NCI-H524 (cell line): ENCODE results near the gene CLDN10.
A peak's percentile ranks its signal among the peaks of the same experiment; 100 is the strongest.
"Not testable (repeated sequence)": the region's sequence is repeated elsewhere in the genome, so short reads cannot be mapped to it uniquely, and the experiment has no call there.

Experiments used
- DNase-seq, 2 experiments: peaks; one replicate each; lab custom pipeline; 2025; lab: John Stamatoyannopoulos, UW

CLDN10 gene

DNA sequence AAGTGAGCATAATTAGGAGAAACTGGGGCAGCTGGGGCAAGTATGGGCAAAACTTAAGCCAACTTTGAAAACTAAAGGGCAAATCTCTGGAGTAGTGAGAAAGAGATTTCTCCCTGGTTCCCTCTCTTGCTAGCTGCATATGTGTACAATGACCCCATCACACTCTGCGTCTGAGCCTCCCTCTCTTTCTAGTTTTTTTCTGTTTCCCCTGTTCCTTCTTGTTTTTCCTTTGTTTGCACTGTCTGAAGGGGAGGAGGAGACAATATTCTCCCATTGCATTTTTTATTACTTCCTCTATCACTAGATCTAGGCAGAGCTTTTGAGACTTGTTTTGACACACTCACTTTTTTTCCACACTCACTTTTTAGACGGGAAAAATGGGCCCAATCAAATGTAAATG is 11.2 kb upstream of the CLDN10 start:
- DNase-seq: no peak

DNA sequence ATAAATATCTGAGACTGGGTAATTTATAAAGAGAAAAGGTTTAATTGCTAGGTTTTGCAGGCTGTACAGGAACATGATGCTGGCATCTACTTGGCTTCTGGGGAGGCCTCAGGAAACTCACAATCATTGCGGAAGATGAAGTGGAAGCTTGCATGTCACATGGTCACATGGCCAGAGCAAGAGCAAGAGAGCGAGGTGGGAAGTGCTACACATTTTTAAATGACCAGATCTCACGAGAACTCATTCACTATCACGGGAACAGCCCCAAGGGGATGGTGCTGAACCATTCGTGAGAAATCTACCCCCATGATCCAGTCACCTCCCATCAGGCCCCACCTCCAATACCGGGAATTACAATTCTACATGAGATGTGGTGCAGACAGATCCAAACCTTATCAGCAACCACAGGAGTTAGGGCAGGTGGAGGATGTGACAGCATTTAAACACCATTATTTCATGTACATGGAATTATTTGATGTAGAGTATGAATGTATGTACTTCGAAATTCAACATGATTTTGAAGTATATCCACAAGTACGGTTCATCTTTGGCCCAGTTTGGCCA is 10.5 kb upstream of the CLDN10 start:
- no peak for DNase-seq

DNA sequence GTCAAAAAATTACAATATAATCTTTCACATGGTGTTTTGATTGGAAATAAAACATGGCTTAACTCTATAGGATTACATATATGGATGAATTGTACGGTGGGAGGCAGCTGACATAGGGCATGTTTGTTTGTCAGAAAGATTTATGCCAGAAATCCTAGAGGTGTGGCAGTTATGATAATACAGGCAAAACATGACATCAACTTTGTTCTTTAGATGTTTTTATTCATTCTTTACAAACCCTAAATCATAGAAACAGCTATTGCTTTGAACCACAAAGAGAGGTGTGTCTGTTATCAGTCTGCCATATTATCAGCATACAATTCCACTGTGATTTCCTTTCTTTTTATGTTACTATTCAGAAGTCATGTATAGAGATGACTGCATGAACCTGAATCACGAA is 8.2 kb upstream of the CLDN10 start:
- no peak for DNase-seq

DNA sequence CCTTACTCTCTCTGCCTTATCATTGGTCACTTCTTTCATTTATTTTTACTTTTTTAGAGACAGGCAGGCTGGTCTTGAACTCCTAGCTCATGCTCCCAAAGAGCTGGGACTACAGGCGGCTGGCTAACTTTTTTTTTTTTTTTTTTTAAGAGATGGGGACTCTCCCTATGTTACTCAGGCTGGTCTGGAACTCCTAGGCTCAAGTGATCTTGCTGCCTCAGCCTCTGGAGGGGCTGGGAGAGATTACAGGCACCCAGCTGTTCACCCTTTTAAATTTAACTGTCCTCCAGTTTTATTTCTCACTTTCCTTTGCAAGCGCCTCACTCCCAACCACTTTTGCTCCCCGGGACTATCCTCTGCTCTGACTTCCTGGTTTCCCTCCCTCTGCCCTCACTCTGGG is 5.6 kb upstream of the CLDN10 start:
- DNase-seq: peak in 1 of 2 experiments; percentile 26

DNA sequence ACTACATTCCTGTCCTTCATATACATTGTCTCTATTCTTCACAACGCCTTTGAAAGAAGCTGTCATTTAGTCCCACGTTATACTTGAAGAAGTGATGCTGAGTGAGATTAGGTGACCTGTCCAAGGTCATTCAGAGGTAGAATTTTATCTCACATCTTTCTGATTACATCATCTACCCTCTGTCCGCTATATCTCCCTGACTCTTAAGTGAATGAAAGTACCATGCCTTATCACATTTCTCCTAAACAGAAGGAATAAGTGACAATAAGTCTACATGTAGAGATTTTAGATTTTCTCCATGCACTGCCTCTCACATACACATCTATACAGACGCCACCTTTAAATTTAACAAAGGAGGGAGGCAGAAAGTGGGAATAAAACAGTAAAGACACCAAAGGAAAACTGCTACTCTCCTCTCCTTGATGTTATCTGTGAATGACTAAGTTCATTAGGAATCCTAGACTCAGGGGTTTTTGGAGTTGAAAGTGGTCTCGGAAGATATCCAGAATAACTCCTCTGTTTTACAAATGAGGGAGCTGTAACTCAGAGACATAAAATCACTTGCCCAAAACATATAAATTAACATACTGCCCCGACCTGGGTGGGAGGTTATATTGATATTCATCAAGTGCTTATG is 4.9 kb upstream of the CLDN10 start:
- DNase-seq: no peak

DNA sequence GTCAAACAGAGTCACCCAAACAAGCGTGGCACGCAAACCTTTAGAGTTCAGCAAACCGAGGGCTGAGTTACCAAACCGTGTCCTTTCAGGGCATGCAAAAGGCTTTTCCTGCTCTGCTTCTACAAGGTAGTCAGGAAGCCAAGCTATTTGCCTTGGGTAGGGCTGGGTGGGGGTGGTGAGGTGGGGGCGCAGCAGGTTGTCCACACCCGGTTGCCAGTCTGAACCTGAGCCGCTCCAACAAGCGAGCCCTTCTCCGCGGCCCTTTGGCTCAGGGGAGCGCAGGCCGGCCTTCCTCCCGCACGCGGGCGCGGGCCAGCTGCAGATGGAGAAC is 347 bp upstream of the CLDN10 start:
- DNase-seq: no peak

DNA sequence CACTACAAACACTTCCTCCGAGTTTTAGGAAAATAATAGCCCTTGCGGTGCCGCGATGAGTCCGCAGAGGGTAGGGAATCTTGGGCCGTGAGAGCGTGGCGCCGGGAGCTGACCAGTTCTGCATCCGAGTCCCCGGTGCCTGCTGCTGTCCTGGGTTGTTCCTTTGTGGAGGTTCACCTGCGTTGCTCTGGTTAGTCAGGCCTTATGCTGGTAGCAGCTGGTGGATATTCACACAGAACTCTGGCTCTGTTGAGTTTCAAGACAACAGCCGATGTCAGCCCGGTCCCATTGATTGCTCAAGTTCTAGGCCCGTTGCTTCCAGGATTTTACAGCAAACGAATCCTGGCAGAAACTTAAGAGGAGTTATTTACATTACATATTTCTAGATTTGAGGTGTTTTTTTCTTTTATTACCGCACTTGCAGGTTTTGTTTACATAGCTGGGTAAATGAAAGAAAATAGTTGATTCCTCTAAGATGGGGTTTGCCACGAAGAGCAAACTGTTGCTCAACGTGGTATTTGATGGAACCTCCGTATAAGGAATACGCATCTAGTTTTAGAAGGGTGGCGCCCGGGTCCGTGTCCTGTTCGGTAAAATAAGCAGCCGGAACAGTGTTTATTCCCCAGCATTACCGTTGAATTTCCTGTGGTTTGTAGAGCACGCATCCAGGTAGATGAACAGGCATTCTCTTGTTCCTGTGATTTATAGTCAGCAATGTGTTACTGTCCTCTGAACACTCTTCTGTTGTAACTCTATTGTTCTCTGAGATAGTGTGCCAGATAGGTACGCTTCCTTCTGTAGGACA is 1.3 kb downstream of the CLDN10 start:
- DNase-seq: no peak

DNA sequence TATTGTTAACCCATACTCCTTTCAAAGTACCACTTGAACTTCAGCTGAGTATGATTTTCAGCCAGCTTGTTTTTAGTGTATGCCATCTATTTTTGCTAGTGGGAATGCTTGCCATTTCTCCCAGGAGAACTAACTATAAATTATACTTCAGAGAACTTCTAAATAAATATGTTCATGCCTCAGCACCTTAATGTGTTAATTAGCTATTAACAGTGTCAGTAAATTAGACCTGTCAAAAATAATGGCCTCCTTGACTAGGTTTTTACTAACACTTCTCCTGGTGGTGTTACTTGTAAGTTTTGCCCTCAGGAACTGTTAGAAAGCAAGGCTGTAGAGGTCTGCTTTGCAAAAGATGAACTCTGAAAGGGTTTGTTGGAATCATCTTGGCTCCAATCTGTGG is 4.5 kb downstream of the CLDN10 start:
- no peak for DNase-seq

DNA sequence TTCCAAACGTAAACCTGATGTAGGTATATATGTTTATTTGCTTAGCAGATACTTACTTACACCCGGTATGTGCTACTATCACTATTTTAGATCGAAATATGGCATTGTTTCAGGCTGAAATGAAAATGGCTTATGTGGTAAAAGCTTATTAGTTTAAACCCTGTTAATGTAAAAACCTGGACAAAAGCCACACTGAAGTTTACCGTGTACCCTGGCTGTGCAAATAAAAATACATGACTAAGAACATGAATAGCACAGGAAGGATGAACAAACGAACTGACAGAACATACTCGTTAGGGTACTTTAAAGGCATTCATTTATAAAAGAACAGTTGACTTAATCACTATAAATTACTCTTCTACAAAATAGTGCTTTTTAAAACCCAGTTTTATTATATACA is 6.6 kb downstream of the CLDN10 start:
- DNase-seq: no peak

DNA sequence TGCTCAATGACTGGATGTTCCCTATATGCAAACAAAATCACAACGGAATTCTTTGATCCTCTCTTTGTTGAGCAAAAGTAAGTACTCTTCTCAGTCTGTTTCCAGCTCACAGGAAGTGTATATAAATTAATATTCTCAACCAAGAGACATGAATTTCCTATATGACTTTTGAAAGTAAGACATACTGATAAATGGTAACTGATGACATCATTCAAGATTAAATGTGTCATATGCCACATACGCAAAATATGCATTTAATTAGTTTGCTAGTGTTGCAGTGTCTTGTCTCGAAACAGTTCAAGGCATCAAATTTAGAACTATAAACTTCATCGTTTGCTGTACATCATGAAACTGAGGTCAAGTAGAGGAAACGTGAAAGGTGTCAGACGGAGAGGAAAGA is 7.9 kb downstream of the CLDN10 start:
- DNase-seq: no peak

DNA sequence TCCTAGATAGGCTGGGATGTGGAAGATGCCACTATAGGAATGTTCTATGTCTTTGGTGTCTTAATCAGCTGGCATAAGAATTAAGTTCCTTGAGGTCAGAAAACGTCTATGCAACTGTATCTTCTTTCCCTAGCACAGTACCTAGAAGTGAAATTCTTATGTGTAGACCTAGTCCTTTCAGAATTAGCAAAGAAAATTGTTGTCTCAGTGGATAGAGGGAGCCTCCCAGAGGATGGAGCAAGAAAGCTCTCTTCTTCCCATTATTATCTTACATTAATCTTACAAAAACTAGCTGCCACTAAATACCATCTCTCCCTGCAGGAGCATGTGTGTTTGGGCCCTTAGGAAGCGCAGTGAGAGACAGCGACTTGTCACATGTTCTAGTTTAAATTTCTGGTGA is 11.6 kb downstream of the CLDN10 start:
- no peak for DNase-seq

DNA sequence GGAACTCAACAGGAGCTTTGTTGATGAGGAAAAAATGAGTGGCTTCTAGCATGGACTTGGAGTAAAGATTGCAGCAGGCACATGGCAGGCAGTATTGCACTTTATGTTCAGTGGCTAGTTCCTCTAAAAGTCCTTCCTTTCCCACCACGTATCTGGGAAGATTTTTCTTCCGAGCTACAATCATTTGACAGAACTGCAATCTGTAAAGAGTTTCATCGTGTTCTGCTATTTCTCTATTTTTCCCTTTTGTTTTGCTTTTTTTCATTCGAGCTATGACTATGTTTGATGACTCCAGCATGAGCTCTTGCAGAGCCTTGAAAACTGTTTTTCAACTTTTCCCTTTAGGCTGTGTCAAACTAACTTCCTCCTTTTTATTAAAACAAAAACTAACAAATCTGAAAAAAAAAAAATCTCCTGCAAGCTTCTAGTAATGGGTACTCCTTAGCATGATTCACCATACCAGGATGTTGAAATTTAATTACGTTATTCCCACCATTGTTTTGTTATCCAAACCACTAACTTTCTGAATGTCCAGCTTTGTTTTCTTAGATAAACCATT is 12.3 kb downstream of the CLDN10 start:
- DNase-seq: no peak

DNA sequence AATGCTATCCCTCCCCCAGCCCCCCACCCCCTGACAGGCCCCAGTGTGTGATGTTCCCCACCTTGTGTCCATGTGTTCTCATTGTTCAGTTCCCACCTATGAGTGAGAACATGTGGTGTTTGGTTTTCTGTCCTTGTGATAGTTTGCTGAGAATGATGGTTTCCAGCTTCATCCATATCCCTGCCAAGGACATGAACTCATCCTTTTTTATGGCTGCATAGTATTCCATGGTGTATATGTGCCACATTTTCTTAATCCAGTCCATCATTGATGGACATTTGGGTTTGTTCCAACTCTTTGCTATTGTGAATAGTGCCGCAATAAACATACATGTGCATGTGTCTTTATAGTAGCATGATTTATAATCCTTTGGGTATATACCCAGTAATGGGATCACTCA is 13.2 kb downstream of the CLDN10 start:
- DNase-seq: not testable (repeated sequence)

DNA sequence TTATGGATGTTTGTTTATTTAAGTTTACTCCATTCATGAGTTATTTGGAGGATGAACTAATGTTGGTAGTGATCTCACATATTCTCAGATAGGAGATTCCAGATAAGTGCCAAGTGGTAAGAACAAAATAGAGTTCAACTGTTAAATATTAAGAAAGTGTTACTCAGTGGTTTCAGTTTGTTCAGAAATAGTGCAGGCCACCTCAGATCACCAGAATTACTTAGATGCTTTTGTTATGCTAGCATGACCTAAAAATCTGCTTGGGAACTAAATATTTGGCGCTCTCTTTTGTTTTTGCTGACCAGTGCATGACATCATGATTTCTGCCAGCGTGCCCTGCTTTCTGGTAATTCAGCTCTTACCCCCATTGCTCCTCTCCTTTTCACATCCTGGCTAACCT is 15.6 kb downstream of the CLDN10 start:
- DNase-seq: no peak

DNA sequence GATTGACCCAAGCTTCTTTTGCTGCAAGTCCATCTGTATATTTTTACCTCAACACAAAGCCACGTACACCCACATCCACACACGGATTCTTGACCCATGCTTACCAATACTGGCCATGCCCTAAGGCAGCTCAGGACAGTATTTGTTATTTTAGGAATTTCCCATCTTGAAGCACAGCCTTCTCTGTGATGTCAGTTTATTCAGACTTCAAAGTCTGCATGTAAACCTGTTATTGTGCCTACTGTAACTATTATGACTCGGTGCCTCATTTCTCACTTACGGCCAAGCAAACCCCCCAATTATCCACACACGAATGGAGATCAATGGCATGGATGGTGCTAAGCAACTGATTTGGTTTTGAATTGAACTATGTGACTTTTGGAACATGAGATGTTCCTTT is 17.5 kb downstream of the CLDN10 start:
- DNase-seq: no peak

DNA sequence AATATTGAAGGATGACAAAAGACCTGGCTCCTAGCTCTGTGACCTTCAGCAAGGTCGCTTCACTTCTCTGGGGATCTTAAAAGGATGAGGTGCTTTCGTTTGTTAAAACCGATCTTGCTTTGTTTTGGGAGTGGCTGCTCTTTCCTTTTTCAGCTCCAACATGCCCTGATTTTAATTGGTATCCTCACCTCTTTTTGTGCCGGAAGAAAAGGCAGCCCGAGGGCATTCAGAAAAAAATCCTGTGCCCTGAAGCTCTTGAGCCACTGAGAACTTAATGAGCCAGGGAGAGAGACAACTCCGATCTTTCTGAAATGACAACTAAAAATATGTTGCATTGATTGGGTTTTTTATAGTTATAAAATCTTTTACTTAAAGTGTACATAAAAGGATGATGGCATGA is 19.4 kb downstream of the CLDN10 start:
- DNase-seq: no peak

DNA sequence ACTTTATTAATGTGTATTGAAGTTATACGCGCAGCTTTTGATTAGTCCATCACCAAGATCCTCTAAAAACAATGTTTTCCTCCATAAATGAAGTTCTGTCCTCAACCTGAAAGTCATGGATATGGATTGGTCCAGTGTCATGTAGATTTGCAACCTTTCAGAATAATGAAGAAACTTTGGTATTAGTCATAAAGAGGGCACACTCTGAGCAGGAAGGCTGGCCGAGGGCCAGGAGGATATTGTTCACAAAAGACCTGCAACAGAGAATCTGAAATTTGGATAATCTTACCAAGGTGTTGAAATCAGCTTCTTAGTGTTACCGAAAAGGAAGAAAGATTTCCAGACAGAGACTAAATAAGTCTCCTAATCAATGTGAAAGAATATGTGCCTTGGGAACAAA is 20.7 kb downstream of the CLDN10 start:
- DNase-seq: no peak

DNA sequence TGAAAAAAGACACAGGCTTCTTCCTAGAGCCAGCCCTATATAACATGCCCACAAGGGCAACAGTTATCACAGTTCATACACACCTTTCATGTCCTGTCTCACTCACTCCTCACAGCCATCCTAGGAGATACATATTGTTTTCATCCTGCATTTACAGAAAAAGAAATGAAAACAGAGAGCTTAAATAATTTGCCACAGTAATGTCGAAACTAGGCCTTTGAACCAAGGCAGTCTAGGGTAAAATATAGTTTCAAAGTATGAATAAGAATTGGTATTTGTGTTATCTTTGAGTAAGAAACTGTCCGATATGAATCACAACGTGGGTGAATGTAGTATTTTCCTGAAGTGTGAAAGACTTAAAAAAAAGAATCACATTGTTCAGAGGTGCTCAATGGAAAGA is 26.8 kb downstream of the CLDN10 start:
- no peak for DNase-seq

DNA sequence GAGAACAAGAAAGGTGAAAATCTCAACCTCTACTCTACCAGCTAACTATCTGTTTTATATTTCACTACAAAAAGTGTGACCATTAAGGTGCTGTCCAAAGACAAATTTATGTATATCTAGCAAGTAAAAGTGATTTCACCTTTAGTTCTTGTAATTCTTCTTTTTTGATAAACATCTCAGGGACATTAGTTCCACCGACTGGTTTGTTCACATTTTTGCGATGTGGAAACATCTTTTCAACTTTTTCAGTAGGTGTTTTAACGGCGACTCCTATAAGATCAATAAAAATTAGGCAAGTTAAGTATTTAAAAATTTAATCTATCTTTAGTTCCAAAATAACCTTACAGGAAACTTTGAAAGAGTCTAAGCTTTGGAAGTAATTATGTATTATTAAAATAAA is 33.3 kb downstream of the CLDN10 start:
- no peak for DNase-seq

DNA sequence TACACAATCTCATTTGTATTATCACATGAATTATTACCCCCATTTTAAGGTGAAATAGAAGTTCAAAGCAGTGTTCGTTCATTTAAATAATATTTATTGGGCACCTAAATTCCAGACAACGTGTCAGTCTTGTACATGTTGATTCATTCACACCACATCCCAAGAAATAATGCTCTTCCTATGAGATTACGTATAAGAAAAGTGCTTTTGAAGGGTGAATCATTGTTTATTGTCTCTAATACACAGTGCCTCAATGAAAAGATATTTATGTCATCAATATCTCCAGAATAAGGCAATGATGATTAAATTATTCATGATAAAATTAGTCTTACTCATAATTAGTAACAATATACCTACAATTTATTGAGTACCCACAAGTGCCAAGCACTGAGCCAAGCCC is 35.6 kb downstream of the CLDN10 start:
- no peak for DNase-seq

DNA sequence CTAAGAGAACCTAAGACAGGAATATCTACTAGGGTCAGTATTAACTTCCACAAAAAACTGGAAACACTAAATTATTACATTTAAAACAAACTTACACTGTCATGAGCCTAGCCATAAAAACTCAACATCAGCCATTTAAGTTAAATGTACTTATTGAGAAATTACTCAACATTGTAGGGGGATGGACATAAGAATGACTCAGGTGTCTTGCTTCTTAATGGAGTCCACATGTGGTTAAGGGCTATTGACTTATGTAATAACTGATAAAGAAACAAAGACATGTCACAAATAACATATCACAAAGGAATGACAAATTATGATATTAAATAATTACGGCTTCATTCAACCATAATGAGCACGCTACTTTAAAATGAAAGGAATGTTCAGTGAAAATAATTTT is 36.2 kb downstream of the CLDN10 start:
- no peak for DNase-seq

DNA sequence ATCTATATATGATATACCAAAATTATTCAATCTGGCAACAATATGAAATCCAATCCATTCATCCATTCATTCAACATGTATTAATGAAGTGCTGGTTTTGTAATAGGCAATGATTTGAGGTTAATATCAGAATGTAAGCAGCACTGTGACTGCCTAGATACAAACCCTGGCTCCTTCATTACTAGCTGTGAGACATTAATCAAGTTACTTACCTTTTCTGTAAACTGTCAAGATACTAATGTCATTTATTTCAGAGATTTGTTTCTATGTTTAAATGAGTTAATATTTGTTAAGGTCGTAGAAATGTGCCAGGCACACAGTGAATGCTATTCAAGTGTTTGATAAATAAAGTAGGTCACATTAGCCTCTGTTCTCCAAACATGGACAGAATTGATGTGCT is 40.9 kb downstream of the CLDN10 start:
- DNase-seq: no peak

DNA sequence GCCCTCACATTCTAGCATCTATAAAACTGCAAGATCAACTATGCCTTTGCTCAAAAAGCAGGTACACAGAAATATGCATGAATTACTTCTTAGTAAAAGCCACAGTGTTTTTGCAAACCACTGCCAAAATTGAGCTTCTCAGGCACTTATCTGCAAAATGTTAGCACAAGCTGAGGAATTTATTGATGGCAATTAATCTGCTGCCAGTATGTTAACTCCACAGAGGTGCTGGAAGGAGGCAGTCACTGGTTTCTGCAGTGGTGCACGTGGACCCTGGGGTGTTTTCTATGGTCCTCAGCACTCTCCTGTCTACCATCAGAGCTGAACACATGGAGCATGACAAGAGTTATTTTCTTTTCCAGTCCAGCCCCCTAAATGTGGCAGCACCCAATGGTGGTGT is 44.2 kb downstream of the CLDN10 start:
- no peak for DNase-seq

DNA sequence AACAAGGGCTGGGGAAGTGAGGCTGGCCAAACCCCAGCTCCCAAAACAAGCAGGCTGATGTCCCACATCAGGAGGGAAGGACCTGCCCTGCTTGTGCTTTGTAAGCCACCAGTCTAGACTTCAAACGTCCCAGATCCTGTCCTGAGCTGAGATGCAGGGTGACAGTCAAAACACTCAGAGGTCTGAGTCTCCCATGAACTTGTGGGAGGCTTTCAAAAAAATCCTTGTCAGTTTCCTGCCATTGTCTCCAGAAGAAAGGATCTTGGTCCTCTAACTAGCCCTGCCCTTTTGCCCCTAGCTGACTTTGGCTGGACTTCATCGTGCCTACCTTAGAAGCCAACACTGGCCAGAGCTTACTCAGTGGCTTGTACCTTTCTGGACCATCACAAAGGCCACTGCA is 48.7 kb downstream of the CLDN10 start:
- DNase-seq: no peak
